ENCODE data around the gene C10orf71. TPM values are rescaled to one million over a fixed set of nuclear protein-coding genes. Genes with fewer than 3 reads are reported as not detected.

The C10orf71 gene
- total RNA-seq, 1 experiment from 2014 or later, result not detected

DNA sequence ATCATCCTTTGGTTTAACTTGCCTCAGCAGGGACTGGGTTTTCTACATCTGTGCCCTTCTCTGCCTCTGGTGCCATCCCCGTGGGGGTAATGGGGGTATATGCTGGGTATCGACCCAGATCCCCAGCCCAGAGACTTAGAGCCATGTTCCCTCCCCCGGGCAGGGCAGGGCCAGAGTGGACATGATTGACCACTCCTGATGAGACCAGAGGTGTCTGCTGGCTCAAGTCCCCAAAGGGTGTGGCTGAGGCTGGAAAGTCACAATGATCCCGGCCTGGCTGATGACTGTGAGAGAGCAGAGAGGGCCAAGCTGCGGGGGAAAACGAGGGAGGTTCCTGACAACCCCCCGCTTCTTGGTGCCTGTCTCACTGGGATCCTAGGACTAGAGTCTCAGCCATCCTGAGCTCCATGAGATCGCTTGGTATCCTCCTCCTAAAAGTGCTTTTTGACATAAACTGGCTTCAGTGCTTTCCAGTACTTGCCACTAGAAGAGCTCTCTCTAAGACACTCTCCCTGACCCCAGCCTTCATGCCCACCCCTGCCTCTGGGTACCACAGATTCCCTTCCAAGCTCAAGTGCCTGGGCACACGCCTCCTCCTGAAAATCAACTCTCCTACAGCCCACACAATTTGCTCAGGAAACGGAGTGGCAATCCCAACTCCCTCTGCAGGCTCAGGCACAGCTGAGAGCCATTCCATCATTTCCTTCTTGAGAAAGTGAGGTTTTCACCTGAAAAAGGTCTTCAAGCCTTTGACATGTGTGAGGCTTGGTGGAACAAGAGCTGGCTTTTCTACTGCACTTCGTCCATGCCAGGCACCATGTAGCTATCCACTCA is 63.0 kb downstream of the C10orf71 start:
- Histone ChIP-seq H3K9ac (ENCODE audit: low read length) (no peak overlapping the region), H3K27ac (ENCODE audit: low read length) (no peak overlapping the region), H3K9me3 (ENCODE audit: low read length) (no peaks in the 10 kb centered on the region), H4K20me1 (ENCODE audit: insufficient read depth, low read depth, low read length) (no peaks in the 10 kb centered on the region), H3K27me3 (ENCODE audit: low read length) (no peaks in the 10 kb centered on the region), H3K4me1 (ENCODE audit: low read length) (no peaks in the 10 kb centered on the region), H3K9me2 (replicated peaks; ENCODE audit: insufficient read depth, low read length) (no peaks in the 10 kb centered on the region), H3K4me3 (ENCODE audit: low read length) (no peak overlapping the region), H3K36me3 (ENCODE audit: insufficient read depth, low read length) (no peaks in the 10 kb centered on the region), H3K79me2 (ENCODE audit: low read length) (no peaks in the 10 kb centered on the region), H2AFZ (ENCODE audit: low read length) (no peak overlapping the region), H3K4me2 (ENCODE audit: low read depth, low read length, poor library complexity, severe bottlenecking) (no peak overlapping the region)
- no peak for DNase-seq

DNA sequence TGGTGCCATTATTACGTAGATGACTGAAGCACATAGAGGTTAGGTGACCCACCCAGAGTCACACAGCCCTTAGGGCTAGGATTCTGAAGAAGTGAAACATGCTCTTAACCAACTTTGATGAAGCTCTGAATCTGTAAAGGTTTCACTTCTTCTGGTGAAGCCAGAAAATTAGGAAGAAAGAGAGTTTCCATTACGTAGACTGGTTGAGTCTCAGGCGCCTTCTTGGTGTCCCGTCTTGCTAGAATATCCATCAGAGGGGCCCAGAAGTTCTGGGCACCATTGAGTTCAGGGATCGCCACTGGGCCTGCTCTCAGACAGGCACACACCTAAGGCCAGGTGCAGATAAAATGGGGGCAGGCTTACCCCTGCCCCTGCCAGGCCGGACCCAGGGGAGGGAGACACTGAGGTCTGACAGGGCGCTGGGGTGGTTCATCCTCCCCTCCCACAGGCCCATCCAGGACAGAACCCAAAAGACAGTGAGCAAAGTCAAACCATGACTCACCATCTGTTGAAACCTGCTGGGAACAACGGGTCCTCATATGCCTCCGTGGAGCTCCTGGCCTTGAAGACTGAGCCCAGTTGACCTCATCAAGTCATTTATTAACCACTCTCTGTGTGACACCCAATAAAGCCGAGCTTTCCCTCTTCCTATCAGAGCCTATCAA is 63.8 kb downstream of the C10orf71 start:
- H3K9ac ChIP-seq (ENCODE audit: low read length), result no peak overlapping the region
- H3K4me1 ChIP-seq (ENCODE audit: low read length), result no peaks in the 10 kb centered on the region
- H3K9me2 ChIP-seq (replicated peaks; ENCODE audit: insufficient read depth, low read length), result no peaks in the 10 kb centered on the region
- H4K20me1 ChIP-seq (ENCODE audit: insufficient read depth, low read depth, low read length), result no peaks in the 10 kb centered on the region
- H3K27ac ChIP-seq (ENCODE audit: low read length), result no peak overlapping the region
- no peaks in the 10 kb centered on the region for H3K36me3 ChIP-seq (ENCODE audit: insufficient read depth, low read length)
- H3K4me2 ChIP-seq (ENCODE audit: low read depth, low read length, poor library complexity, severe bottlenecking), result no peak overlapping the region
- no peak for DNase-seq
- no peak overlapping the region for H3K4me3 ChIP-seq (ENCODE audit: low read length)
- H2AFZ ChIP-seq (ENCODE audit: low read length), result no peak overlapping the region
- H3K27me3 ChIP-seq (ENCODE audit: low read length), result no peaks in the 10 kb centered on the region
- no peaks in the 10 kb centered on the region for H3K79me2 ChIP-seq (ENCODE audit: low read length)
- H3K9me3 ChIP-seq (ENCODE audit: low read length), result no peaks in the 10 kb centered on the region

DNA sequence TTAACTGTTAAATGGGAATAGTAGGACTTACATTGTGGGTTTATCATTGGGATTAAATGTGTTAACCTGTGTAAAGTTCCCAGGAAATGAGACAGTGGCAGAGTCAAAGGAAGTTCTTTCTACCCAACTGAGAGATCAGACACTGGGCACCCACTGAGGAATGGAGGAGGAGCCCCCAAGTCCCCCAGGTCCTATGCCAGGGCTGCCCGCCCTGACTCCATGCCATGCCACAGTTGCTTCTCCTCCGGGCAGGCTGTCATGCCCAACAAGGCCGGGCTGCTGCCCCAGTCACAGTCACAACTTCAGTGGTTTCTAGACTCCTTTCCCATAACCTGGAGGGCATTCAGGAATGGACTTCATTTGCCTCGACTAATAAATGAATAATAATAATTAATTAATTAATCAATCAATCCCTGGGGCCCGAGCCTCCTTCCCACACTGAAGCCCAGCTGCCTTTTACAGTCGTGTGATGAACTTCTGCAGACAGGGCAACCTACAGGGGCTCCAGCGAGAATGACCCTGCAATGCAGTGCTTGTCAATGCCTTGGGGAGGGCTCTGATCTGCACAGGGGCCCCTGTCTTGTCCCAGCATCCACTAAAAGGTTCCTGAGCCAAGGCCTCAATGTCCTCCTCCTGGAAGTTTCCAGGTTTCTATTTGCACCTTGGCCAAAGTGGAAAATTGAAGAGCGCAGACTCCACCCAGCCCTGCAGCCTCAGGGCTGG is 64.5 kb downstream of the C10orf71 start:
- Histone ChIP-seq H3K79me2 (ENCODE audit: low read length) (no peaks in the 10 kb centered on the region), H4K20me1 (ENCODE audit: insufficient read depth, low read depth, low read length) (no peaks in the 10 kb centered on the region), H3K36me3 (ENCODE audit: insufficient read depth, low read length) (no peaks in the 10 kb centered on the region), H3K9ac (ENCODE audit: low read length) (no peak overlapping the region), H3K4me2 (ENCODE audit: low read depth, low read length, poor library complexity, severe bottlenecking) (no peak overlapping the region), H3K4me1 (ENCODE audit: low read length) (no peaks in the 10 kb centered on the region), H3K27me3 (ENCODE audit: low read length) (no peaks in the 10 kb centered on the region), H3K27ac (ENCODE audit: low read length) (no peak overlapping the region), H2AFZ (ENCODE audit: low read length) (no peak overlapping the region), H3K9me3 (ENCODE audit: low read length) (no peaks in the 10 kb centered on the region), H3K4me3 (ENCODE audit: low read length) (no peak overlapping the region), H3K9me2 (replicated peaks; ENCODE audit: insufficient read depth, low read length) (no peaks in the 10 kb centered on the region)
- DNase-seq, result no peak

DNA sequence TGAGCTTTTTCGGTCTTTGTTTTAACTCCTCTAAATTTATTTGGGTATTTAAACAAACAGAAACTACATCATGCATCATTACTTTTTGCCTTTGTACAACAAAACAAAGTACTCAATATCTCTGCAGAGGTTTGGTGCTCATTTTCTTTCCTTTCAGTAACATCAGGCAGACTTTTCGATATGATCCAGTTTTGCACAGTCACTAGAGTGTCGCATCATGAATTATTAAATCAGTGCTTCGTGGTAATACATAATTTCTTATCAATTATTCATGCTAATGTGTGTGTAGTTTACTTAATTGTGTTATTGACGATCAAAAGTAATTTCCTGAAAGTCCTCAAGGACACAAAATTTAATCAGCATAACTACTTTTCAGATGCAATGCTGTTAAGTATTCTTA is 65.1 kb downstream of the C10orf71 start:
- Histone ChIP-seq H3K79me2 (ENCODE audit: low read length) (no peaks in the 10 kb centered on the region), H3K9me3 (ENCODE audit: low read length) (no peaks in the 10 kb centered on the region)

DNA sequence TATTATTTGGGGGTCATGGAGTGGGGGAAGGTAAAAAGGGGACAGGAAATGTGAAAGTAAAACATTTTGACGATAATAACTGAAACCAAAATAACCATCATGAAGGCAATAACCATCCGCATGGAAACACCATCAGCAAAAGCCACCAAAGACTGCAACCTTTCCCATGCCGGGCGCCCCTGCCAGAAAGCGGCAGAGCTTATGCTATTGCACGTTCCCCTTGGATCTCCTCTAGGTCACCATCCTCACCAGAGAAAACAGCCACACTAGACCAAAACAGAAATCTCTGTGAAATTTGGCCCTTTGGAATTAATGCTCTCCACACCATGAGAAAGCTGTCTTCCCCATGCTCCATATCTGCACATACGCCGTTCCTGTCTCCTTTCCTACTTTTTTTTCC is 65.8 kb downstream of the C10orf71 start:
- no peak for DNase-seq
- no peaks in the 10 kb centered on the region for H3K27me3 ChIP-seq (ENCODE audit: low read length)
- no peaks in the 10 kb centered on the region for H3K4me1 ChIP-seq (ENCODE audit: low read length)
- no peaks in the 10 kb centered on the region for H3K9me3 ChIP-seq (ENCODE audit: low read length)
- H3K79me2 ChIP-seq (ENCODE audit: low read length), result no peaks in the 10 kb centered on the region
- no peak overlapping the region for H3K9ac ChIP-seq (ENCODE audit: low read length)
- no peak overlapping the region for H2AFZ ChIP-seq (ENCODE audit: low read length)
- no peaks in the 10 kb centered on the region for H4K20me1 ChIP-seq (ENCODE audit: insufficient read depth, low read depth, low read length)
- no peak overlapping the region for H3K4me2 ChIP-seq (ENCODE audit: low read depth, low read length, poor library complexity, severe bottlenecking)
- H3K9me2 ChIP-seq (replicated peaks; ENCODE audit: insufficient read depth, low read length), result no peaks in the 10 kb centered on the region
- no peaks in the 10 kb centered on the region for H3K36me3 ChIP-seq (ENCODE audit: insufficient read depth, low read length)
- no peak overlapping the region for H3K27ac ChIP-seq (ENCODE audit: low read length)
- H3K4me3 ChIP-seq (ENCODE audit: low read length), result no peak overlapping the region

More for the DNA sequence above, 65.1 kb downstream of the C10orf71 start:
- no peaks in the 10 kb centered on the region for H3K27me3 ChIP-seq (ENCODE audit: low read length)
- no peak overlapping the region for H3K4me2 ChIP-seq (ENCODE audit: low read depth, low read length, poor library complexity, severe bottlenecking)
- no peak overlapping the region for H3K9ac ChIP-seq (ENCODE audit: low read length)
- H4K20me1 ChIP-seq (ENCODE audit: insufficient read depth, low read depth, low read length), result no peaks in the 10 kb centered on the region
- no peak for DNase-seq
- no peaks in the 10 kb centered on the region for H3K4me1 ChIP-seq (ENCODE audit: low read length)
- H3K36me3 ChIP-seq (ENCODE audit: insufficient read depth, low read length), result no peaks in the 10 kb centered on the region
- no peak overlapping the region for H3K27ac ChIP-seq (ENCODE audit: low read length)
- H3K4me3 ChIP-seq (ENCODE audit: low read length), result no peak overlapping the region
- H2AFZ ChIP-seq (ENCODE audit: low read length), result no peak overlapping the region
- no peaks in the 10 kb centered on the region for H3K9me2 ChIP-seq (replicated peaks; ENCODE audit: insufficient read depth, low read length)

DNA sequence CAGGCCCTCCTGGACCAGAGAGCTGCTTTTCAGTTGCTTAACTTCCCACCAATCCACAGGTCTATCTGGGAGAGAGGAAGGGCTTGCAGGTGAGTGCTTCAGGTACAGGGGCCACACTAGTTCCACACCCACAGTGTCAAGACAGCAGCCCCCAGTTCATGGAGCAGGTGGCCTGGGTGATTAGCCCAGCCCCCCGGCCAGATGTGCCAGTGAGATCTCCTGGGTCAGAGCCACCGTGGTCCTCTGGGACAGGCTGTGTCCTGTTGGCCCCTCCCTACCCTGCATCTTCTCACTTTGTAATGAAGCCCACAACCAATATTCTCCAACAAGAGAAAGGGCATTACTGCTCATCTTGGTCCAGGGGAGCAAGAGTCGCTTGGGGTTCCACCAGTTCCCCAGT is 66.3 kb downstream of the C10orf71 start:
- Histone ChIP-seq H4K20me1 (ENCODE audit: insufficient read depth, low read depth, low read length) (no peaks in the 10 kb centered on the region), H3K36me3 (ENCODE audit: insufficient read depth, low read length) (no peaks in the 10 kb centered on the region), H3K9me3 (ENCODE audit: low read length) (no peaks in the 10 kb centered on the region), H3K4me3 (ENCODE audit: low read length) (no peak overlapping the region), H3K27me3 (ENCODE audit: low read length) (no peaks in the 10 kb centered on the region), H3K9me2 (replicated peaks; ENCODE audit: insufficient read depth, low read length) (no peaks in the 10 kb centered on the region), H3K4me1 (ENCODE audit: low read length) (no peaks in the 10 kb centered on the region), H2AFZ (ENCODE audit: low read length) (no peak overlapping the region), H3K27ac (ENCODE audit: low read length) (no peak overlapping the region), H3K4me2 (ENCODE audit: low read depth, low read length, poor library complexity, severe bottlenecking) (no peak overlapping the region), H3K79me2 (ENCODE audit: low read length) (no peaks in the 10 kb centered on the region), H3K9ac (ENCODE audit: low read length) (no peak overlapping the region)
- no peak for DNase-seq

DNA sequence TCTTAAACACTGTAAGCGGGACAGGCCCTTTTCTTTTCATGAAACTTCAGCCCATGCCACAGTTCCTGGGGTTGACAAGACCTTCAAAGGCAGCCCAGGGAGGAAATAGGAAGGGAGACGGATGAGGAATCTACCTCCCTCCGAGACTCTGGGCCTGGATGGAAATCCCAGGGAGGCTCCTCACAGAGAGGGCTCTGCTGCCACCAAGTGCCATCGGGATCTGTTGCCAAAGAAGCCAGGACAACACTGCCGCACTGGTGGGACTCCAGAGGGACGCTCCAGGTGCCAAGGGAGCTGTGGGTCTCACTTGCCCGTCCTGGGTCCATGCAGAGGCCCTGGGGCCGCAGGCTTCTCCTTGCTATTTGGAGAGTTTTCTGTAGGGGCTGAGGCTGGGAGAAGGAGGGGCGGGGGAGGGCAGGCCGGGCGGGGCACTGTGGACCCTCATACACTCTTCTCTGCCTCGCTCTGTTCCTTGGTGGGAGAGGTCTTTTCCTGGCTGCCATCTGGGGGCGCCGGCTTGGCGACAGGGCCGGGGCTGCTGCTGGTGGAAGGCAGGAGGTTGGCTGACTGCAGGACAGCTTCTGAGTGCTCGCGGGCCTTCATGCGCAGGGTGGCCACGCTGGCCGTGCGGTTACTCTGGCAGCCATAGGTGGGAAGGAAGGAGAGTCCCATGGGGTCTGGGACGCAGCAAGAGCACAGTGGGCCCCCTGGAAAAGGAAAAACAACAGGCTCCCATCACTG is 66.9 kb downstream of the C10orf71 start:
- Histone ChIP-seq H3K4me1 (ENCODE audit: low read length) (no peaks in the 10 kb centered on the region), H2AFZ (ENCODE audit: low read length) (no peak overlapping the region), H3K9me2 (replicated peaks; ENCODE audit: insufficient read depth, low read length) (no peaks in the 10 kb centered on the region), H3K4me3 (ENCODE audit: low read length) (no peak overlapping the region), H3K27me3 (ENCODE audit: low read length) (no peaks in the 10 kb centered on the region), H3K36me3 (ENCODE audit: insufficient read depth, low read length) (no peaks in the 10 kb centered on the region), H3K27ac (ENCODE audit: low read length) (no peak overlapping the region), H3K9me3 (ENCODE audit: low read length) (no peaks in the 10 kb centered on the region), H4K20me1 (ENCODE audit: insufficient read depth, low read depth, low read length) (no peaks in the 10 kb centered on the region), H3K79me2 (ENCODE audit: low read length) (no peaks in the 10 kb centered on the region), H3K9ac (ENCODE audit: low read length) (no peak overlapping the region), H3K4me2 (ENCODE audit: low read depth, low read length, poor library complexity, severe bottlenecking) (no peak overlapping the region)
- no peak for DNase-seq

DNA sequence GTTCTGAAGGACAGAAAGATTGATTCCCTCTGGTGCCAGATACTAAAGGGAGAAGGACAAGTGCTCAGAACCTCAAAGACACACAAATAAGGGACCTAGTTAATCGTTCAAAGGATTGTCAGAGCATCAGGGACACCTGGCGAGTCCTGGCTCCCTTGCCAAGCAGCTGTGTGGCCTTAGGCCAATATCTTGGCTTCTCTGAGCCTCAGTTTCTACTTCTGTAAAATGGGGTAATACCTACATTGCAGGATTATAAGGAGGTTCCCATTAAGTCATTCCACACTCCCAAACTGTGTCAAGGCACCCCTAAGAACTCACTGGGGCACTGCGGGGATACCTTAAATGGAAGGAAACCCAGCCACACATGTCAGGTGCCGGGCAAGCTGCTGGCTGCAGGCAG is 67.5 kb downstream of the C10orf71 start:
- no peak overlapping the region for H3K27ac ChIP-seq (ENCODE audit: low read length)
- H3K9ac ChIP-seq (ENCODE audit: low read length), result no peak overlapping the region
- no peaks in the 10 kb centered on the region for H3K9me3 ChIP-seq (ENCODE audit: low read length)
- H3K4me1 ChIP-seq (ENCODE audit: low read length), result no peaks in the 10 kb centered on the region
- no peak for DNase-seq
- no peaks in the 10 kb centered on the region for H3K79me2 ChIP-seq (ENCODE audit: low read length)
- H3K4me2 ChIP-seq (ENCODE audit: low read depth, low read length, poor library complexity, severe bottlenecking), result no peak overlapping the region
- no peak overlapping the region for H2AFZ ChIP-seq (ENCODE audit: low read length)
- no peaks in the 10 kb centered on the region for H3K9me2 ChIP-seq (replicated peaks; ENCODE audit: insufficient read depth, low read length)
- H3K4me3 ChIP-seq (ENCODE audit: low read length), result no peak overlapping the region
- no peaks in the 10 kb centered on the region for H4K20me1 ChIP-seq (ENCODE audit: insufficient read depth, low read depth, low read length)
- no peaks in the 10 kb centered on the region for H3K27me3 ChIP-seq (ENCODE audit: low read length)
- no peaks in the 10 kb centered on the region for H3K36me3 ChIP-seq (ENCODE audit: insufficient read depth, low read length)
